Activated CD8-positive, alpha-beta T cell treated with anti-CD3 and anti-CD28 coated beads for 36 hours (primary cell): ENCODE measurements around the gene SLC1A4. TPM values are rescaled to one million over a fixed set of nuclear protein-coding genes. Genes with fewer than 3 reads are reported as not detected.

ENCODE experiments used
- ATAC-seq: fragments of 200-7000 bp; cut with Tn5 transposase; one replicate; pipeline ENCODE4 v1.10.0; 2021; ENCODE audit warnings: mild to moderate bottlenecking, moderate library complexity
- CTCF ChIA-PET: fragments of 350-600 bp; sonication (Branson Sonifier 250); formaldehyde crosslinking; loops from one replicate; lab custom pipeline; 2021; ENCODE audit warnings: antibody characterized with exemption; lab: Charles Lee
- POLR2A ChIA-PET: fragments of 350-600 bp; sonication (Branson Sonifier 250); formaldehyde crosslinking; loops from one replicate; lab custom pipeline; 2021; ENCODE audit warnings: antibody characterized with exemption; lab: Charles Lee
- DNase-seq: peaks from one replicate; pipeline ENCODE4 v3.0.0-alpha.2; 2020
- H3K27ac Mint-ChIP-seq: one replicate; pipeline ENCODE4 v1.8.0; 2021; ENCODE audit warnings: mild to moderate bottlenecking, mixed read lengths
- H3K27me3 Mint-ChIP-seq: one replicate; pipeline ENCODE4 v1.8.0; 2021; ENCODE audit warnings: mixed read lengths
- H3K36me3 Mint-ChIP-seq: one replicate; pipeline ENCODE4 v1.8.0; 2021; ENCODE audit warnings: low read depth, mixed read lengths
- H3K4me1 Mint-ChIP-seq: one replicate; pipeline ENCODE4 v1.8.0; 2021; ENCODE audit warnings: low read depth, mixed read lengths
- H3K4me3 Mint-ChIP-seq: one replicate; pipeline ENCODE4 v1.8.0; 2021; ENCODE audit warnings: mild to moderate bottlenecking, moderate library complexity, mixed read lengths
- H3K9me3 Mint-ChIP-seq: one replicate; pipeline ENCODE4 v1.8.0; 2021; ENCODE audit warnings: mixed read lengths
- CTCF ChIP-seq: fragments of 200-600 bp; IDR thresholded peaks from one replicate; pipeline ENCODE4 v1.8.0; 2022; ENCODE audit warnings: antibody characterized with exemption, mild to moderate bottlenecking
- intact Hi-C: fragments of 100-400 bp; cut with micrococcal nuclease; formaldehyde crosslinking; loops from one replicate; pipeline ENCODE4 v1.10.0; 2022
- total RNA-seq, 2 experiments: library from RNA; stranded (reverse); gene quantifications; one replicate each; pipeline ENCODE4 v1.2.3, GENCODE V29; 2021

Gene SLC1A4
- total RNA-seq, 2 experiments from 2014 or later = 14.6 to 14.9 TPM

GRCh38 chr2:65023742-65024141 lies 34.5 kb downstream of the SLC1A4 start:
- DNase-seq (no peak), ATAC-seq (no peak)
- peaks cover 4% of the 10 kb centered on the region for H3K4me1 Mint-ChIP-seq
- POLR2A ChIA-PET = interaction anchor here (1.2 kb wide), 1 partner anchor 24 kb away, joined by 3 read pairs; no protein-coding TSS in a partner anchor
- H3K27me3 Mint-ChIP-seq = no peaks in the 10 kb centered on the region
- intact Hi-C loops = no loop called here
- peaks cover 13% of the 10 kb centered on the region for H3K36me3 Mint-ChIP-seq
- no peak overlapping the region for H3K4me3 Mint-ChIP-seq
- H3K9me3 Mint-ChIP-seq = no peaks in the 10 kb centered on the region
- no peak for TF ChIP-seq CTCF
- CTCF ChIA-PET = interaction anchor here (2.4 kb wide), 1 partner anchor 106 kb away, joined by 7 read pairs; no protein-coding TSS in a partner anchor
- H3K27ac Mint-ChIP-seq = no peak overlapping the region

GRCh38 chr2:65024149-65024829 lies 35.1 kb downstream of the SLC1A4 start:
- H3K27ac Mint-ChIP-seq = no peak overlapping the region
- TF ChIP-seq CTCF = no peak
- H3K36me3 Mint-ChIP-seq = peaks cover 7% of the 10 kb centered on the region
- H3K4me3 Mint-ChIP-seq = no peak overlapping the region
- ATAC-seq (no peak), DNase-seq (no peak)
- peaks cover 4% of the 10 kb centered on the region for H3K4me1 Mint-ChIP-seq
- CTCF ChIA-PET = interaction anchor here (2.4 kb wide), 1 partner anchor 106 kb away, joined by 7 read pairs; no protein-coding TSS in a partner anchor
- H3K27me3 Mint-ChIP-seq = no peaks in the 10 kb centered on the region
- POLR2A ChIA-PET = interaction anchor here (1.2 kb wide), 1 partner anchor 24 kb away, joined by 3 read pairs; no protein-coding TSS in a partner anchor
- H3K9me3 Mint-ChIP-seq = no peaks in the 10 kb centered on the region
- intact Hi-C loops = no loop called here

- no peaks in the 10 kb centered on the region for H3K27me3 Mint-ChIP-seq
- ATAC-seq = peak; percentile 49
- no peaks in the 10 kb centered on the region for H3K9me3 Mint-ChIP-seq
- ChIA-PET POLR2A (interaction anchor here (1.2 kb wide), 1 partner anchor 18 kb away, joined by 3 read pairs; no protein-coding TSS in a partner anchor), CTCF (interaction anchor here (0.9 to 1.3 kb wide), 2 partner anchors 77 to 144 kb away, joined by 3 to 4 read pairs; no protein-coding TSS in a partner anchor)
- DNase-seq = no peak
- intact Hi-C loops = no loop called here
- no peak overlapping the region for H3K4me3 Mint-ChIP-seq
- H3K27ac Mint-ChIP-seq = no peak overlapping the region
- no peak for TF ChIP-seq CTCF
- H3K4me1 Mint-ChIP-seq = peaks cover 6% of the 10 kb centered on the region
- H3K36me3 Mint-ChIP-seq = peaks cover 7% of the 10 kb centered on the region
These were observed 36.4 kb downstream of the SLC1A4 start for GRCh38 chr2:65025453-65026123.

GRCh38 chr2:65026154-65026553 lies 37.0 kb downstream of the SLC1A4 start:
- no peak for TF ChIP-seq CTCF
- Mint-ChIP-seq H3K4me3 (no peak overlapping the region), H3K4me1 (peaks cover 12% of the 10 kb centered on the region), H3K36me3 (peaks cover 7% of the 10 kb centered on the region), H3K9me3 (no peaks in the 10 kb centered on the region), H3K27ac (no peak overlapping the region), H3K27me3 (no peaks in the 10 kb centered on the region)
- intact Hi-C loops = no loop called here
- ChIA-PET POLR2A (interaction anchor here (1.1 to 1.2 kb wide), 2 partner anchors 17 to 21 kb away, joined by 3 read pairs; no protein-coding TSS in a partner anchor), CTCF (interaction anchor here (0.9 to 1.3 kb wide), 2 partner anchors 78 to 143 kb away, joined by 3 to 4 read pairs; no protein-coding TSS in a partner anchor)
- no peak for DNase-seq
- ATAC-seq = no peak
